ENCODE data around the gene RBM33.
"Not testable (repeated sequence)": the region's sequence is repeated elsewhere in the genome, so short reads cannot be mapped to it uniquely, and the experiment has no call there.

The RBM33 gene

GRCh38 chr7:155811895-155812761 is 167.7 kb downstream of the RBM33 start, which contains the start of gene SHH:
SHH (minus strand) TSS chr7:155812463; CDS start chr7:155812122, 341 bp downstream.
- Histone ChIP-seq H3K27ac (ENCODE audit: low read length) (no peak within 1 kb of the TSS), H3K4me1 (ENCODE audit: control insufficient read depth, insufficient read depth, low read length) (peaks cover 4% of the 10 kb centered on the region; the same call in 1 of the 2 replicates), H3K36me3 (ENCODE audit: control insufficient read depth, insufficient read depth, low read length) (no peaks in the 10 kb centered on the region), H3K4me3 (ENCODE audit: low read length) (no peak within 1 kb of the TSS), H3K9me3 (ENCODE audit: control insufficient read depth, insufficient read depth, low read length) (no peaks in the 10 kb centered on the region), H3K27me3 (ENCODE audit: control insufficient read depth, insufficient read depth, low read length) (peaks cover 67% of the 10 kb centered on the region)
- WGBS (ENCODE audit: insufficient coverage, insufficient read length): no CpG with 5 or more reads among the region's 53 CpGs
- no peak for DNase-seq (ENCODE audit: low read depth, low spot score)

GRCh38 chr7:155813125-155813524 is 168.7 kb downstream of the RBM33 start:
- DNase-seq (ENCODE audit: low read depth, low spot score): no peak
- Histone ChIP-seq H3K4me3 (ENCODE audit: low read length) (no peak overlapping the region), H3K27me3 (ENCODE audit: control insufficient read depth, insufficient read depth, low read length) (peaks cover 59% of the 10 kb centered on the region), H3K27ac (ENCODE audit: low read length) (no peak overlapping the region), H3K36me3 (ENCODE audit: control insufficient read depth, insufficient read depth, low read length) (no peaks in the 10 kb centered on the region), H3K4me1 (ENCODE audit: control insufficient read depth, insufficient read depth, low read length) (peaks cover 2% of the 10 kb centered on the region; the same call in 1 of the 2 replicates), H3K9me3 (ENCODE audit: control insufficient read depth, insufficient read depth, low read length) (peaks cover 1% of the 10 kb centered on the region; the same call in 1 of the 2 replicates)
- no CpG with 5 or more reads among the region's 8 CpGs for WGBS (ENCODE audit: insufficient coverage, insufficient read length)

GRCh38 chr7:155813546-155814315 is 169.3 kb downstream of the RBM33 start:
- Histone ChIP-seq H3K4me1 (ENCODE audit: control insufficient read depth, insufficient read depth, low read length) (peaks cover 2% of the 10 kb centered on the region; the same call in 1 of the 2 replicates), H3K27me3 (ENCODE audit: control insufficient read depth, insufficient read depth, low read length) (peaks cover 53% of the 10 kb centered on the region), H3K4me3 (ENCODE audit: low read length) (no peak overlapping the region), H3K9me3 (ENCODE audit: control insufficient read depth, insufficient read depth, low read length) (peaks cover 6% of the 10 kb centered on the region; the same call in 1 of the 2 replicates), H3K27ac (ENCODE audit: low read length) (no peak overlapping the region), H3K36me3 (ENCODE audit: control insufficient read depth, insufficient read depth, low read length) (no peaks in the 10 kb centered on the region)
- WGBS (ENCODE audit: insufficient coverage, insufficient read length): no CpG with 5 or more reads among the region's 19 CpGs
- no peak for DNase-seq (ENCODE audit: low read depth, low spot score)

- Histone ChIP-seq H3K36me3 (ENCODE audit: control insufficient read depth, insufficient read depth, low read length) (no peaks in the 10 kb centered on the region), H3K4me3 (ENCODE audit: low read length) (no peak overlapping the region), H3K27me3 (ENCODE audit: control insufficient read depth, insufficient read depth, low read length) (peaks cover 45% of the 10 kb centered on the region), H3K4me1 (ENCODE audit: control insufficient read depth, insufficient read depth, low read length) (peaks cover 2% of the 10 kb centered on the region; the same call in 1 of the 2 replicates), H3K9me3 (ENCODE audit: control insufficient read depth, insufficient read depth, low read length) (peaks cover 9% of the 10 kb centered on the region), H3K27ac (ENCODE audit: low read length) (no peak overlapping the region)
- no CpG with 5 or more reads among the region's 22 CpGs for WGBS (ENCODE audit: insufficient coverage, insufficient read length)
- DNase-seq (ENCODE audit: low read depth, low spot score): no peak
Measured at GRCh38 chr7:155814316-155815276, 170.1 kb downstream of the RBM33 start.

- DNase-seq (ENCODE audit: low read depth, low spot score): no peak
- Histone ChIP-seq H3K27ac (ENCODE audit: low read length) (no peak overlapping the region), H3K9me3 (ENCODE audit: control insufficient read depth, insufficient read depth, low read length) (peaks cover 12% of the 10 kb centered on the region), H3K36me3 (ENCODE audit: control insufficient read depth, insufficient read depth, low read length) (no peaks in the 10 kb centered on the region; the same call in 1 of the 2 replicates), H3K27me3 (ENCODE audit: control insufficient read depth, insufficient read depth, low read length) (peaks cover 36% of the 10 kb centered on the region), H3K4me1 (ENCODE audit: control insufficient read depth, insufficient read depth, low read length) (peaks cover under 1% of the 10 kb centered on the region; the same call in 1 of the 2 replicates), H3K4me3 (ENCODE audit: low read length) (no peak overlapping the region; the same call in 1 of the 2 replicates)
- no CpG with 5 or more reads among the region's 20 CpGs for WGBS (ENCODE audit: insufficient coverage, insufficient read length)
Measured at GRCh38 chr7:155815332-155816191, 171.1 kb downstream of the RBM33 start.

GRCh38 chr7:155816192-155816508 is 171.7 kb downstream of the RBM33 start:
- peaks cover 15% of the 10 kb centered on the region for H3K9me3 ChIP-seq (ENCODE audit: control insufficient read depth, insufficient read depth, low read length)
- no CpG with 5 or more reads among the region's 12 CpGs for WGBS (ENCODE audit: insufficient coverage, insufficient read length)
- no peaks in the 10 kb centered on the region; the same call in 1 of the 2 replicates for H3K36me3 ChIP-seq (ENCODE audit: control insufficient read depth, insufficient read depth, low read length)
- no peaks in the 10 kb centered on the region for H3K4me1 ChIP-seq (ENCODE audit: control insufficient read depth, insufficient read depth, low read length)
- H3K27ac ChIP-seq (ENCODE audit: low read length): no peak overlapping the region
- DNase-seq (ENCODE audit: low read depth, low spot score): no peak
- no peak overlapping the region; the same call in 1 of the 2 replicates for H3K4me3 ChIP-seq (ENCODE audit: low read length)
- H3K27me3 ChIP-seq (ENCODE audit: control insufficient read depth, insufficient read depth, low read length): peaks cover 30% of the 10 kb centered on the region

GRCh38 chr7:155816996-155817395 is 172.5 kb downstream of the RBM33 start:
- H3K27ac ChIP-seq (ENCODE audit: low read length): no peak overlapping the region
- H3K27me3 ChIP-seq (ENCODE audit: control insufficient read depth, insufficient read depth, low read length): peaks cover 22% of the 10 kb centered on the region
- H3K4me1 ChIP-seq (ENCODE audit: control insufficient read depth, insufficient read depth, low read length): no peaks in the 10 kb centered on the region
- no peak overlapping the region for H3K4me3 ChIP-seq (ENCODE audit: low read length)
- H3K36me3 ChIP-seq (ENCODE audit: control insufficient read depth, insufficient read depth, low read length): no peaks in the 10 kb centered on the region; the same call in 1 of the 2 replicates
- peaks cover 18% of the 10 kb centered on the region for H3K9me3 ChIP-seq (ENCODE audit: control insufficient read depth, insufficient read depth, low read length)
- DNase-seq (ENCODE audit: low read depth, low spot score): no peak
- WGBS (ENCODE audit: insufficient coverage, insufficient read length): no CpG with 5 or more reads among the region's 16 CpGs

GRCh38 chr7:155817515-155817914 is 173.1 kb downstream of the RBM33 start:
- Histone ChIP-seq H3K9me3 (ENCODE audit: control insufficient read depth, insufficient read depth, low read length) (peaks cover 18% of the 10 kb centered on the region), H3K27me3 (ENCODE audit: control insufficient read depth, insufficient read depth, low read length) (peaks cover 17% of the 10 kb centered on the region)
- not testable (repeated sequence) for H3K36me3 ChIP-seq (ENCODE audit: control insufficient read depth, insufficient read depth, low read length); H3K4me1 ChIP-seq (ENCODE audit: control insufficient read depth, insufficient read depth, low read length); H3K27ac ChIP-seq (ENCODE audit: low read length); H3K4me3 ChIP-seq (ENCODE audit: low read length); DNase-seq (ENCODE audit: low read depth, low spot score)
- no CpG with 5 or more reads among the region's 4 CpGs for WGBS (ENCODE audit: insufficient coverage, insufficient read length)

GRCh38 chr7:155818154-155818819 is 173.8 kb downstream of the RBM33 start:
- no peaks in the 10 kb centered on the region; the same call in 1 of the 2 replicates for H3K36me3 ChIP-seq (ENCODE audit: control insufficient read depth, insufficient read depth, low read length)
- H3K4me3 ChIP-seq (ENCODE audit: low read length): no peak overlapping the region; the same call in 1 of the 2 replicates
- H3K9me3 ChIP-seq (ENCODE audit: control insufficient read depth, insufficient read depth, low read length): peaks cover 18% of the 10 kb centered on the region
- WGBS (ENCODE audit: insufficient coverage, insufficient read length): no CpG with 5 or more reads among the region's 21 CpGs
- DNase-seq (ENCODE audit: low read depth, low spot score): no peak
- H3K27me3 ChIP-seq (ENCODE audit: control insufficient read depth, insufficient read depth, low read length): peaks cover 9% of the 10 kb centered on the region
- H3K4me1 ChIP-seq (ENCODE audit: control insufficient read depth, insufficient read depth, low read length): no peaks in the 10 kb centered on the region
- no peak overlapping the region for H3K27ac ChIP-seq (ENCODE audit: low read length)

Data from iPS DF 6.9 (cell line).